ENCODE results near the gene LAMB4.

LAMB4 gene

DNA sequence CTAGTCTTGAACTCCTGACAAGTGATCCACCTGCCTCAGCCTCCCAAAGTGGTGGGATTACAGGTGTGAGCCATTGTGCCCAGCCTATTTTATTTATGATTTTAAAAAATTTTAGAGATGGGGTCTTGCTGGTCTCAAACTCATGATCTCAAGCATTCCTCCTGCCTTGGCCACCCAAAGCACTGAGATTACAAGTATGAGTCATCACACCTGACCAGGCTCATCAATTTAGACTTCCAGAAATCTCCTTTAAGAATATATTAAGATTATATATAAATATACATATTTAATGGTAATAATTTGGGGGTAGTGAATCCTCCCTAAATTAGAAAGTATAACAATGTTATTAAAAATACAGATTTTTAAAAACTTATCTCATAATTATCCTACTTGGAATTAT lies 156.3 kb downstream of the LAMB4 start:
- in situ Hi-C loops (cut with MboI; ENCODE audit: low sequenced_read_pairs) = no loop called here
